ENCODE results near the gene UBE2F.

UBE2F gene

GRCh38 chr2:238038203-238038602 lies 71.4 kb downstream of the UBE2F start:
- Histone ChIP-seq H3K27me3 (replicated peaks; ENCODE audit: control insufficient read depth, insufficient read depth, low read length) (no peaks in the 10 kb centered on the region), H3K36me3 (ENCODE audit: control insufficient read depth, insufficient read depth, low read length, severe bottlenecking) (peaks cover 76% of the 10 kb centered on the region), H3K9me3 (ENCODE audit: control insufficient read depth, low read length) (no peaks in the 10 kb centered on the region), H3K9ac (ENCODE audit: low read length) (no peak overlapping the region), H3K4me3 (ENCODE audit: low read length) (no peak overlapping the region), H3K4me1 (ENCODE audit: control insufficient read depth, insufficient read depth, low read length) (peaks cover 7% of the 10 kb centered on the region)
- DNase-seq (ENCODE audit: low read depth): no peak

- H3K36me3 ChIP-seq (ENCODE audit: control insufficient read depth, insufficient read depth, low read length, severe bottlenecking): peaks cover 79% of the 10 kb centered on the region
These were observed 72.3 kb downstream of the UBE2F start for GRCh38 chr2:238039151-238039550.

GRCh38 chr2:238039985-238040384 lies 73.2 kb downstream of the UBE2F start:
- Histone ChIP-seq H3K4me3 (ENCODE audit: low read length) (no peak overlapping the region), H3K9ac (ENCODE audit: low read length) (no peak overlapping the region), H3K9me3 (ENCODE audit: control insufficient read depth, low read length) (no peaks in the 10 kb centered on the region), H3K36me3 (ENCODE audit: control insufficient read depth, insufficient read depth, low read length, severe bottlenecking) (peaks cover 78% of the 10 kb centered on the region), H3K27me3 (replicated peaks; ENCODE audit: control insufficient read depth, insufficient read depth, low read length) (no peaks in the 10 kb centered on the region), H3K4me1 (ENCODE audit: control insufficient read depth, insufficient read depth, low read length) (peaks cover 8% of the 10 kb centered on the region)
- DNase-seq (ENCODE audit: low read depth): no peak

More at GRCh38 chr2:238039151-238039550, 72.3 kb downstream of the UBE2F start:
- Histone ChIP-seq H3K27me3 (replicated peaks; ENCODE audit: control insufficient read depth, insufficient read depth, low read length) (no peaks in the 10 kb centered on the region), H3K9ac (ENCODE audit: low read length) (no peak overlapping the region), H3K4me1 (ENCODE audit: control insufficient read depth, insufficient read depth, low read length) (peaks cover 8% of the 10 kb centered on the region), H3K4me3 (ENCODE audit: low read length) (no peak overlapping the region), H3K9me3 (ENCODE audit: control insufficient read depth, low read length) (no peaks in the 10 kb centered on the region)
- no peak for DNase-seq (ENCODE audit: low read depth)

- Histone ChIP-seq H3K4me3 (ENCODE audit: low read length) (no peak overlapping the region), H3K4me1 (ENCODE audit: control insufficient read depth, insufficient read depth, low read length) (peaks cover 8% of the 10 kb centered on the region), H3K27me3 (replicated peaks; ENCODE audit: control insufficient read depth, insufficient read depth, low read length) (no peaks in the 10 kb centered on the region), H3K9me3 (ENCODE audit: control insufficient read depth, low read length) (no peaks in the 10 kb centered on the region), H3K9ac (ENCODE audit: low read length) (no peak overlapping the region), H3K36me3 (ENCODE audit: control insufficient read depth, insufficient read depth, low read length, severe bottlenecking) (peaks cover 69% of the 10 kb centered on the region)
- DNase-seq (ENCODE audit: low read depth): no peak
These were observed 74.1 kb downstream of the UBE2F start for GRCh38 chr2:238040918-238041317.

- Histone ChIP-seq H3K9ac (ENCODE audit: low read length) (no peak overlapping the region), H3K9me3 (ENCODE audit: control insufficient read depth, low read length) (no peaks in the 10 kb centered on the region), H3K4me1 (ENCODE audit: control insufficient read depth, insufficient read depth, low read length) (peaks cover 8% of the 10 kb centered on the region), H3K4me3 (ENCODE audit: low read length) (no peak overlapping the region), H3K27me3 (replicated peaks; ENCODE audit: control insufficient read depth, insufficient read depth, low read length) (no peaks in the 10 kb centered on the region), H3K36me3 (ENCODE audit: control insufficient read depth, insufficient read depth, low read length, severe bottlenecking) (peaks cover 64% of the 10 kb centered on the region)
- no peak for DNase-seq (ENCODE audit: low read depth)
These were observed 75.3 kb downstream of the UBE2F start for GRCh38 chr2:238042090-238042489.

GRCh38 chr2:238042849-238043584 lies 76.2 kb downstream of the UBE2F start:
- Histone ChIP-seq H3K4me1 (ENCODE audit: control insufficient read depth, insufficient read depth, low read length) (peaks cover 8% of the 10 kb centered on the region), H3K9ac (ENCODE audit: low read length) (no peak overlapping the region), H3K4me3 (ENCODE audit: low read length) (no peak overlapping the region), H3K27me3 (replicated peaks; ENCODE audit: control insufficient read depth, insufficient read depth, low read length) (no peaks in the 10 kb centered on the region), H3K36me3 (ENCODE audit: control insufficient read depth, insufficient read depth, low read length, severe bottlenecking) (peaks cover 55% of the 10 kb centered on the region), H3K9me3 (ENCODE audit: control insufficient read depth, low read length) (no peaks in the 10 kb centered on the region)
- DNase-seq (ENCODE audit: low read depth): no peak

GRCh38 chr2:238043851-238044250 lies 77.0 kb downstream of the UBE2F start:
- DNase-seq (ENCODE audit: low read depth): no peak

GRCh38 chr2:238045575-238045974 lies 78.8 kb downstream of the UBE2F start:
- H3K36me3 ChIP-seq (ENCODE audit: control insufficient read depth, insufficient read depth, low read length, severe bottlenecking): peaks cover 33% of the 10 kb centered on the region
- DNase-seq (ENCODE audit: low read depth): no peak
- H3K4me3 ChIP-seq (ENCODE audit: low read length): no peak overlapping the region
- H3K9ac ChIP-seq (ENCODE audit: low read length): no peak overlapping the region
- peaks cover 8% of the 10 kb centered on the region for H3K4me1 ChIP-seq (ENCODE audit: control insufficient read depth, insufficient read depth, low read length)
- no peaks in the 10 kb centered on the region for H3K9me3 ChIP-seq (ENCODE audit: control insufficient read depth, low read length)
- H3K27me3 ChIP-seq (replicated peaks; ENCODE audit: control insufficient read depth, insufficient read depth, low read length): no peaks in the 10 kb centered on the region

More at GRCh38 chr2:238043851-238044250, 77.0 kb downstream of the UBE2F start:
- Histone ChIP-seq H3K9me3 (ENCODE audit: control insufficient read depth, low read length) (no peaks in the 10 kb centered on the region), H3K36me3 (ENCODE audit: control insufficient read depth, insufficient read depth, low read length, severe bottlenecking) (peaks cover 47% of the 10 kb centered on the region), H3K9ac (ENCODE audit: low read length) (no peak overlapping the region), H3K27me3 (replicated peaks; ENCODE audit: control insufficient read depth, insufficient read depth, low read length) (no peaks in the 10 kb centered on the region), H3K4me3 (ENCODE audit: low read length) (no peak overlapping the region), H3K4me1 (ENCODE audit: control insufficient read depth, insufficient read depth, low read length) (peaks cover 8% of the 10 kb centered on the region)

GRCh38 chr2:238046725-238047270 lies 80.0 kb downstream of the UBE2F start:
- Histone ChIP-seq H3K9ac (ENCODE audit: low read length) (no peak overlapping the region), H3K9me3 (ENCODE audit: control insufficient read depth, low read length) (no peaks in the 10 kb centered on the region), H3K4me1 (ENCODE audit: control insufficient read depth, insufficient read depth, low read length) (peaks cover 8% of the 10 kb centered on the region), H3K4me3 (ENCODE audit: low read length) (no peak overlapping the region), H3K36me3 (ENCODE audit: control insufficient read depth, insufficient read depth, low read length, severe bottlenecking) (peaks cover 21% of the 10 kb centered on the region), H3K27me3 (replicated peaks; ENCODE audit: control insufficient read depth, insufficient read depth, low read length) (no peaks in the 10 kb centered on the region)
- no peak for DNase-seq (ENCODE audit: low read depth)

- Histone ChIP-seq H3K4me1 (ENCODE audit: control insufficient read depth, insufficient read depth, low read length) (peaks cover 5% of the 10 kb centered on the region), H3K36me3 (ENCODE audit: control insufficient read depth, insufficient read depth, low read length, severe bottlenecking) (no peaks in the 10 kb centered on the region), H3K4me3 (ENCODE audit: low read length) (no peak overlapping the region), H3K27me3 (replicated peaks; ENCODE audit: control insufficient read depth, insufficient read depth, low read length) (no peaks in the 10 kb centered on the region), H3K9ac (ENCODE audit: low read length) (no peak overlapping the region), H3K9me3 (ENCODE audit: control insufficient read depth, low read length) (no peaks in the 10 kb centered on the region)
- DNase-seq (ENCODE audit: low read depth): peak; percentile 37
These were observed 86.5 kb downstream of the UBE2F start for GRCh38 chr2:238053191-238053776.

- no peak for DNase-seq (ENCODE audit: low read depth)
- H3K36me3 ChIP-seq (ENCODE audit: control insufficient read depth, insufficient read depth, low read length, severe bottlenecking): no peaks in the 10 kb centered on the region
- no peaks in the 10 kb centered on the region for H3K9me3 ChIP-seq (ENCODE audit: control insufficient read depth, low read length)
- H3K27me3 ChIP-seq (replicated peaks; ENCODE audit: control insufficient read depth, insufficient read depth, low read length): no peaks in the 10 kb centered on the region
- no peak overlapping the region for H3K4me3 ChIP-seq (ENCODE audit: low read length)
- H3K9ac ChIP-seq (ENCODE audit: low read length): no peak overlapping the region
- H3K4me1 ChIP-seq (ENCODE audit: control insufficient read depth, insufficient read depth, low read length): peaks cover 12% of the 10 kb centered on the region
These were observed 89.0 kb downstream of the UBE2F start for GRCh38 chr2:238055841-238056240.
